Trophoblast cell (in vitro differentiated cells and primary cell): ENCODE results near the gene EPHB2.
"Not testable (repeated sequence)": the region's sequence is repeated elsewhere in the genome, so short reads cannot be mapped to it uniquely, and the experiment has no call there.

ENCODE experiments used
- DNase-seq, 2 donors: peaks; one replicate each; pipeline ENCODE4 v3.0.0-alpha.2; 2016
- H2AFZ ChIP-seq: 2 replicates; pipeline ENCODE4 v1.6.1; 2013; ENCODE audit warnings: low read length, moderate library complexity, mild to moderate bottlenecking; ENCODE audit not compliant: insufficient read depth, poor library complexity
- H2AK5ac ChIP-seq: 2 replicates; pipeline ENCODE4 v1.6.1; 2013; ENCODE audit warnings: mild to moderate bottlenecking, low read length
- H2BK120ac ChIP-seq: 2 replicates; pipeline ENCODE4 v1.6.1; 2013; ENCODE audit warnings: low read length, mild to moderate bottlenecking, moderate library complexity; ENCODE audit not compliant: insufficient read depth, poor library complexity
- H2BK12ac ChIP-seq: 2 replicates; pipeline ENCODE4 v1.6.1; 2013; ENCODE audit warnings: mild to moderate bottlenecking, low read length, moderate library complexity
- H2BK5ac ChIP-seq: 2 replicates; pipeline ENCODE4 v1.6.1; 2013; ENCODE audit warnings: low read length, low read depth, moderate library complexity, mild to moderate bottlenecking; ENCODE audit not compliant: poor library complexity
- H3K14ac ChIP-seq: 2 replicates; pipeline ENCODE4 v1.6.1; 2013; ENCODE audit warnings: mild to moderate bottlenecking, low read length
- H3K18ac ChIP-seq: 2 replicates; pipeline ENCODE4 v1.6.1; 2013; ENCODE audit warnings: mild to moderate bottlenecking, low read length
- H3K23ac ChIP-seq: 2 replicates; pipeline ENCODE4 v1.6.1; 2013; ENCODE audit warnings: low read length
- H3K27ac ChIP-seq: 2 replicates; pipeline ENCODE4 v1.5.1; 2013; ENCODE audit warnings: low read depth, mild to moderate bottlenecking, inconsistent platforms, low read length, moderate library complexity
- H3K27me3 ChIP-seq: 2 replicates; pipeline ENCODE4 v1.6.1; 2013; ENCODE audit warnings: inconsistent platforms, mild to moderate bottlenecking, low read length, moderate library complexity; ENCODE audit not compliant: insufficient read depth
- H3K36me3 ChIP-seq, 2 experiments: 1 replicate in 1 of 2; 2 replicates in 1 of 2; pipeline ENCODE4 v1.6.1; 2013; ENCODE audit warnings: low read length in 2 of 2, mild to moderate bottlenecking in 2 of 2, moderate library complexity in 1 of 2; ENCODE audit not compliant: insufficient read depth in 2 of 2, control insufficient read depth in 1 of 2
- H3K4ac ChIP-seq: 2 replicates; pipeline ENCODE4 v1.6.1; 2013; ENCODE audit warnings: low read depth, mild to moderate bottlenecking, low read length, moderate library complexity
- H3K4me1 ChIP-seq, 2 experiments: 1 replicate in 1 of 2; 2 replicates in 1 of 2; pipeline ENCODE4 v1.6.1; 2013; ENCODE audit warnings: low read length in 2 of 2, mild to moderate bottlenecking in 2 of 2, moderate library complexity in 1 of 2; ENCODE audit not compliant: insufficient read depth in 2 of 2, control insufficient read depth in 1 of 2
- H3K4me2 ChIP-seq: 2 replicates; pipeline ENCODE4 v1.6.1; 2013; ENCODE audit warnings: inconsistent platforms, mild to moderate bottlenecking, low read length, moderate library complexity
- H3K4me3 ChIP-seq: 2 replicates; pipeline ENCODE4 v1.5.1; 2013; ENCODE audit warnings: mild to moderate bottlenecking, low read depth, low read length, inconsistent platforms
- H3K79me1 ChIP-seq: one replicate; pipeline ENCODE4 v1.6.1; 2013; ENCODE audit warnings: low read length
- H3K79me2 ChIP-seq: 2 replicates; pipeline ENCODE4 v1.6.1; 2013; ENCODE audit warnings: low read length, mild to moderate bottlenecking; ENCODE audit not compliant: control insufficient read depth, insufficient read depth, poor library complexity
- H3K9ac ChIP-seq: 2 replicates; pipeline ENCODE4 v1.6.1; 2013; ENCODE audit warnings: mild to moderate bottlenecking, low read length
- H3K9me3 ChIP-seq: 2 replicates; pipeline ENCODE4 v1.6.1; 2013; ENCODE audit warnings: low read depth, mild to moderate bottlenecking, control low read depth, inconsistent platforms, low read length; ENCODE audit not compliant: insufficient read depth
- H4K12ac ChIP-seq: 2 replicates; pipeline ENCODE4 v1.6.1; 2013; ENCODE audit warnings: low read depth, mild to moderate bottlenecking, low read length, moderate library complexity
- H4K8ac ChIP-seq: 2 replicates; pipeline ENCODE4 v1.6.1; 2013; ENCODE audit warnings: low read depth, mild to moderate bottlenecking, low read length, moderate library complexity
- H4K91ac ChIP-seq: one replicate; pipeline ENCODE4 v1.6.1; 2013; ENCODE audit warnings: low read depth, mild to moderate bottlenecking, low read length, moderate library complexity
- WGBS: extraction: QIAGEN DNeasy Blood & Tissue Kit; methylation state at CpG from one replicate; pipeline ENCODE4 v1.1.7; 2013; ENCODE audit warnings: missing lambda C conversion rate; ENCODE audit not compliant: insufficient read length, insufficient coverage; ENCODE audit errors: extremely low coverage; 5-methylcytosine and 5-hydroxymethylcytosine counted together

Gene EPHB2

DNA sequence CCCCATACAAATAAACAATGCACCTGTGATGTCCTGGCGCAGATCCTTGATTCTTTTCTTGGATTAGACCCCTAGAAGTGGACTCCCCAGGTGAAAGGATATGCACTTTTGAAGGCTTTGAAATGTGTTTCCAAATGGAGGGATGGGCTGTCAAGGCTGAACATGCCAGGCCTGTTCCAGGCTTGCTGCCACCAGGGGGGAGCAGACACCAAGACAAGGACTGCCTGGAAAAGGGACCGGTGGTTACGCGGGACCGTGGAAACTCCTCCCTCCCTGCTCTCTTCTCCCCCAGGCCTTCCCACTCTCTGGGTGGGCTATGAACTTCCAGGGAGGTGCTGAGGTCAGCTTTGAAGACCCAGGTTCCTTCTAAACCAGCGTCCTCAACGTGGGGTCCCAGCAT lies 44.9 kb upstream of the EPHB2 start:
- H3K14ac ChIP-seq, result no peak overlapping the region
- H2BK12ac ChIP-seq, result no peak overlapping the region
- no peaks in the 10 kb centered on the region for H3K79me2 ChIP-seq
- H3K4ac ChIP-seq, result no peak overlapping the region
- H3K23ac ChIP-seq, result no peak overlapping the region
- H3K27me3 ChIP-seq, result no peaks in the 10 kb centered on the region
- H2BK120ac ChIP-seq, result no peak overlapping the region
- no peak overlapping the region for H3K4me2 ChIP-seq
- H3K36me3 ChIP-seq, result no peaks in the 10 kb centered on the region
- H2AFZ ChIP-seq, result no peak overlapping the region
- no peak overlapping the region for H3K27ac ChIP-seq
- H2AK5ac ChIP-seq, result no peak overlapping the region
- no peak overlapping the region for H2BK5ac ChIP-seq
- no peak overlapping the region for H3K9ac ChIP-seq
- peak; percentile 21 to 63 for DNase-seq
- H3K79me1 ChIP-seq, result no peaks in the 10 kb centered on the region
- no peak overlapping the region for H3K4me3 ChIP-seq
- no CpG with 5 or more reads among the region's 7 CpGs for WGBS
- peaks cover 0 to under 1% of the 10 kb centered on the region in 2 experiments for H3K4me1 ChIP-seq
- no peak overlapping the region for H4K12ac ChIP-seq
- no peaks in the 10 kb centered on the region for H3K9me3 ChIP-seq
- no peak overlapping the region for H3K18ac ChIP-seq
- H4K91ac ChIP-seq, result no peak overlapping the region
- H4K8ac ChIP-seq, result no peak overlapping the region

GRCh38 chr1:22666412-22666811 lies 44.2 kb upstream of the EPHB2 start:
- DNase-seq, result no peak
- no peak overlapping the region for H3K27ac ChIP-seq
- WGBS, result no CpG with 5 or more reads among the region's 2 CpGs

GRCh38 chr1:22668840-22669239 lies 41.8 kb upstream of the EPHB2 start:
- not testable (repeated sequence) for H2AK5ac ChIP-seq, H3K18ac ChIP-seq, H3K79me2 ChIP-seq, H3K27me3 ChIP-seq, H4K91ac ChIP-seq, H2AFZ ChIP-seq, H3K4me1 ChIP-seq, DNase-seq, H3K9me3 ChIP-seq, H2BK120ac ChIP-seq, H2BK12ac ChIP-seq, H3K4ac ChIP-seq, H2BK5ac ChIP-seq, H3K4me2 ChIP-seq, H3K9ac ChIP-seq, H4K12ac ChIP-seq, H3K27ac ChIP-seq, H3K14ac ChIP-seq, H3K36me3 ChIP-seq, H3K79me1 ChIP-seq, H3K23ac ChIP-seq, H3K4me3 ChIP-seq, H4K8ac ChIP-seq
- WGBS, result no CpG with 5 or more reads among the region's 2 CpGs

More at GRCh38 chr1:22666412-22666811, 44.2 kb upstream of the EPHB2 start:
- Histone ChIP-seq H4K8ac (no peak overlapping the region), H2BK120ac (no peak overlapping the region), H3K4me1 (peaks cover 0 to 2% of the 10 kb centered on the region in 2 experiments), H2BK5ac (no peak overlapping the region), H3K36me3 (no peaks in the 10 kb centered on the region), H4K91ac (no peak overlapping the region), H3K18ac (no peak overlapping the region), H3K4ac (no peak overlapping the region), H3K27me3 (no peaks in the 10 kb centered on the region), H3K23ac (no peak overlapping the region), H3K14ac (no peak overlapping the region), H3K79me1 (no peaks in the 10 kb centered on the region), H3K9me3 (no peaks in the 10 kb centered on the region), H2BK12ac (no peak overlapping the region), H2AK5ac (no peak overlapping the region), H3K79me2 (no peaks in the 10 kb centered on the region), H2AFZ (no peak overlapping the region), H3K4me3 (no peak overlapping the region), H3K9ac (no peak overlapping the region), H3K4me2 (no peak overlapping the region), H4K12ac (no peak overlapping the region)

DNA sequence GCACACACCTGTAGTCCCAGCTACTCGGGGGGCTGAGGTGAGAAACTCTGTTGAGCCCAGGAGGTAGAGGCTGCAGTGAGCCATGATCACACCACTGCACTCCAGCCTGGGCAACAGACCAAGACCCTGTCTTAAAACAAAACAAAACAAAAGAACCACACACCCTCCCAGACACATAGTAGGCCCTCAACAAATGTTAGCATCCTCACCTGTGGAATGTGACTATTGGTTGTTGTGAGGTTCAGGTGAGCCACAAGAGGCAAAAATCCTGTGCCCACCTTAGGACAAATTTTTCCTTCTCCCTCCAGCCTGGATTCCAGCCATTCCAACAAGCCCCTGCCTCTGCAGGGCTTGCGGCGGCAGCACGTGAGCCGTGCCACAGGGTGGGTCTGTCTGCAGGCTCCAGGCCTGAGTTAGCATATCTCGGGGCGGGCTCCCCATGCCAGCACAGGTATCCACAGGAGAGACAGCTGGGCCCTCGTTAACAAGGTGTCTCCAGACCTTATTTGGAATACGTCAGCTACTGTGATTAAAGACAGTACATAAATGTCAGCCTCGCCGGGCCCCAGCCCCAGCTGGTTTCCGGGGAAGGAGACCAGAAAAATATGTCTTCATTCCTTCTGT lies 40.2 kb upstream of the EPHB2 start:
- no peak for DNase-seq
- no peak overlapping the region for H2AFZ ChIP-seq
- no peak overlapping the region for H4K12ac ChIP-seq
- no peak overlapping the region for H3K14ac ChIP-seq
- H3K27ac ChIP-seq, result no peak overlapping the region
- H3K18ac ChIP-seq, result no peak overlapping the region
- no peaks in the 10 kb centered on the region for H3K9me3 ChIP-seq
- H3K36me3 ChIP-seq, result no peaks in the 10 kb centered on the region
- H3K4me3 ChIP-seq, result no peak overlapping the region
- H3K79me1 ChIP-seq, result no peaks in the 10 kb centered on the region
- H3K4ac ChIP-seq, result no peak overlapping the region
- no peak overlapping the region for H4K8ac ChIP-seq
- H3K23ac ChIP-seq, result no peak overlapping the region
- H2BK12ac ChIP-seq, result no peak overlapping the region
- H3K27me3 ChIP-seq, result no peaks in the 10 kb centered on the region
- H4K91ac ChIP-seq, result no peak overlapping the region
- H3K4me2 ChIP-seq, result no peak overlapping the region
- no peak overlapping the region for H3K9ac ChIP-seq
- WGBS, result no CpG with 5 or more reads among the region's 12 CpGs
- H2BK120ac ChIP-seq, result no peak overlapping the region
- no peaks in the 10 kb centered on the region for H3K79me2 ChIP-seq
- H3K4me1 ChIP-seq, result peaks cover 0 to 2% of the 10 kb centered on the region in 2 experiments
- H2AK5ac ChIP-seq, result no peak overlapping the region
- H2BK5ac ChIP-seq, result no peak overlapping the region
